ENCODE data around the gene LMBR1.
A peak's percentile ranks its signal among the peaks of the same experiment; 100 is the strongest.
"Not testable (repeated sequence)": the region's sequence is repeated elsewhere in the genome, so short reads cannot be mapped to it uniquely, and the experiment has no call there.

LMBR1 gene

GRCh38 chr7:156903232-156903909 lies 10.4 kb upstream of the LMBR1 start:
- DNase-seq (ENCODE audit: low spot score): no peak

- DNase-seq (ENCODE audit: low spot score): not testable (repeated sequence)
Measured at GRCh38 chr7:156900093-156900492, 7.1 kb upstream of the LMBR1 start.

- DNase-seq (ENCODE audit: low spot score): no peak
Measured at GRCh38 chr7:156898938-156899337, 6.0 kb upstream of the LMBR1 start.

GRCh38 chr7:156897673-156898072 lies 4.7 kb upstream of the LMBR1 start:
- peak; percentile 28 for DNase-seq (ENCODE audit: low spot score)

GRCh38 chr7:156896388-156897022 lies 3.5 kb upstream of the LMBR1 start:
- no peak for DNase-seq (ENCODE audit: low spot score)

GRCh38 chr7:156895024-156895780 lies 2.2 kb upstream of the LMBR1 start:
- no peak for DNase-seq (ENCODE audit: low spot score)

GRCh38 chr7:156892081-156892800 lies 742 bp downstream of the LMBR1 start:
- DNase-seq (ENCODE audit: low spot score): peak; percentile 68

- DNase-seq (ENCODE audit: low spot score): no peak
Measured at GRCh38 chr7:156889746-156890145, 3.2 kb downstream of the LMBR1 start.

GRCh38 chr7:156889089-156889488 lies 3.9 kb downstream of the LMBR1 start:
- DNase-seq (ENCODE audit: low spot score): no peak

GRCh38 chr7:156886020-156886795 lies 6.8 kb downstream of the LMBR1 start:
- DNase-seq (ENCODE audit: low spot score): no peak

- no peak for DNase-seq (ENCODE audit: low spot score)
Measured at GRCh38 chr7:156881679-156882078, 11.3 kb downstream of the LMBR1 start.

GRCh38 chr7:156875766-156876165 lies 17.2 kb downstream of the LMBR1 start:
- DNase-seq (ENCODE audit: low spot score): no peak

- DNase-seq (ENCODE audit: low spot score): not testable (repeated sequence)
Measured at GRCh38 chr7:156868363-156868762, 24.6 kb downstream of the LMBR1 start.

- DNase-seq (ENCODE audit: low spot score): no peak
Measured at GRCh38 chr7:156865493-156865892, 27.5 kb downstream of the LMBR1 start.

- DNase-seq (ENCODE audit: low spot score): not testable (repeated sequence)
Measured at GRCh38 chr7:156862022-156862421, 31.0 kb downstream of the LMBR1 start.

- DNase-seq (ENCODE audit: low spot score): no peak
Measured at GRCh38 chr7:156861212-156861611, 31.8 kb downstream of the LMBR1 start.

GRCh38 chr7:156860099-156860498 lies 32.9 kb downstream of the LMBR1 start:
- not testable (repeated sequence) for DNase-seq (ENCODE audit: low spot score)

GRCh38 chr7:156858523-156858922 lies 34.5 kb downstream of the LMBR1 start:
- DNase-seq (ENCODE audit: low spot score): no peak

GRCh38 chr7:156857757-156858156 lies 35.2 kb downstream of the LMBR1 start:
- no peak for DNase-seq (ENCODE audit: low spot score)

- no peak for DNase-seq (ENCODE audit: low spot score)
Measured at GRCh38 chr7:156854654-156855053, 38.3 kb downstream of the LMBR1 start.

- no peak for DNase-seq (ENCODE audit: low spot score)
Measured at GRCh38 chr7:156848979-156849378, 44.0 kb downstream of the LMBR1 start.

Data from GM03348 (cell line).